Daoy (cell line): ENCODE data around the gene MRPL9. TPM values are rescaled to one million over a fixed set of nuclear protein-coding genes. Genes with fewer than 3 reads are reported as not detected.

ENCODE experiments used
- DNase-seq: peaks from one replicate; pipeline ENCODE4 v3.0.0-alpha.2; 2015; ENCODE audit warnings: low read depth
- total RNA-seq: library from RNA; depleted of rRNA; stranded (reverse); fragments of >200 nt; shearing (Covaris generic); gene quantifications from 2 replicates; pipeline ENCODE4 v1.2.3, GENCODE V29; 2014; rRNA removed

Gene MRPL9
- total RNA-seq, 1 experiment from 2014 or later = 249 TPM

GRCh38 chr1:151711044-151711800 lies 52.1 kb downstream of the MRPL9 start:
- no peak for DNase-seq

- peak; percentile 62 for DNase-seq
Measured at GRCh38 chr1:151710187-151710840, 53.0 kb downstream of the MRPL9 start.

Other genes with a start within 250 kb of the MRPL9 start
- gene TUFT1, start 223.2 kb downstream of the MRPL9 start, total RNA-seq = 17.9 and 19.4 TPM in 2 replicates
- gene SNX27, start 151.4 kb downstream of the MRPL9 start, total RNA-seq = 13.2 and 25.3 TPM in 2 replicates
- 0.11 TPM in 1 of 2 replicates, not detected in the other for gene CELF3, start 46.7 kb downstream of the MRPL9 start, total RNA-seq
- gene RIIAD1, start 42.0 kb downstream of the MRPL9 start, total RNA-seq = not detected in 2 replicates
- gene TDRKH, start 27.0 kb upstream of the MRPL9 start, total RNA-seq = 12.6 and 13.8 TPM in 2 replicates
- gene LINGO4, start 41.9 kb upstream of the MRPL9 start, total RNA-seq = not detected in 2 replicates
- not detected in 2 replicates for gene RORC, start 68.3 kb upstream of the MRPL9 start, total RNA-seq
- gene C2CD4D, start 76.3 kb upstream of the MRPL9 start, total RNA-seq = not detected in 2 replicates
- gene THEM5, start 90.2 kb upstream of the MRPL9 start, total RNA-seq = not detected in 2 replicates
- 15.1 and 31.0 TPM in 2 replicates for gene THEM4, start 146.0 kb upstream of the MRPL9 start, total RNA-seq
- 68.5 and 77.3 TPM in 2 replicates for gene S100A10, start 230.4 kb upstream of the MRPL9 start, total RNA-seq